ENCODE data around the gene RAN.

GRCh38 chr12:130849561-130850417, 22.1 kb upstream of the RAN start:
- TF ChIP-seq CTCF (IDR thresholded peaks at IDR 0.05) (no peak), POLR2A (IDR thresholded peaks at IDR 0.05) (no peak)

Data from testis (tissue), 2 donors.